GM20431 (cell line): ENCODE data around the gene CTIF.

Experiments used
- in situ Hi-C: fragments of 300-500 bp; cut with MseI, MboI; formaldehyde crosslinking; loops from one replicate; pipeline ENCODE4 v1.15.0; 2020; ENCODE audit warnings: low sequenced_read_pairs; ENCODE audit not compliant: unreplicated experiment

Gene CTIF

DNA sequence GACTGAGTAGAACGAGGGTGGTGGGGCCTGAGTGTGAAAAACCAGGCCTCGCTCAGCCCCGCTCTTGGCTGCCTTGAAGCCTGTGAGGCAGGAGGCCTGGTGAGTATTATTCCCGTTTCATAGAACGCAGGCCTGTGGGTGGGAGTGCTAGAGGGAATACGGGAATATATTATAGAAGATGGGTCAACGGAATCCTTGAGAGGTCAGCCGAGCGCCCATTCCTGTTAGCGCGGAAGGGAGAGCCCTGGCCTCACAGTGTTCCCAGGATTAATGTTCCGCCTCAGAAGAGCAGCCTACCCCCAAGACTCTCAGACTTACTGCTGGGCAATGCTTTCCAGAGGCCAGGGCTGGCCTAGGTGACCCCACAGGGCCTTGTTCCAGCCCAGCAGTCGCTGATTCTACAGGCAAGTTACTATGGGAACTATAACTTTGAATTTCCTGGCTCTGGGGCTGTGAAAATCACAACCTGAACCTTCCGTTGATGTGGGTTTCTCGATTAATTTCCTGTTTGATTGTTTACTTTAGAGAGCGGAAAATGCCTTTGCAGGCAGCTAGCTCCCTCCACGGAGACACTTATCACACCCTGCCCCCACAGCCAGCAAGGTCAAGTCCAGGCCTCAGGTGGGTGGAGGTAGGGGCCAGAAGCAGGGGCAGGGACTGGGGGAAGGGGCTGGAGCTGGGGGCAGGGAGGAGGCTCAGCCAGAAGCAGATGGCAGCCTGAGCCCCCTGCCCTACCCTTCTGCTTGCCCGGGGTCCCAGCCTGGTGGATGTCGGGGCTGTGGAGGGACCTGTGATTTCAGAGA is 303.6 kb downstream of the CTIF start:
- in situ Hi-C loops, result no loop called here

DNA sequence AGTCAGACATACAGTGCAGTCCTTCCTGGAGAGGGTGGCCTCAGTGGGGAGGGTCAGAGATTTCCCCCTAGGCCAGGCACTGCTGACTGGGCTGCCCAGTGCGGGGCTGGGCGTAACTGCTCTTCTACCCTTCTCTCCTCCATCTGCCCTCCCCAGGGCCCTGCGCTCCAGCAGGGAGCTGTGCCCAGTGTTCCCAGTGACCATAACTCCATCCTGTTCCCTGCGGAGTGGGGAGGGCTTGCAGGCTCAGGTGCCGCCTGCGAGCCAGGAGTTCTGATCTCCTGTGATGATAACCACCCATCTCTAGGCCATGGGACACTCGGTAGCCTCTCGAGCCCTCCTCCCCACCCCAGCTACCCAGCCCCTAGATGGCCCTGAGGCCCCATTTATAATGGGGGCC is 304.3 kb downstream of the CTIF start:
- in situ Hi-C loops, result no loop called here

DNA sequence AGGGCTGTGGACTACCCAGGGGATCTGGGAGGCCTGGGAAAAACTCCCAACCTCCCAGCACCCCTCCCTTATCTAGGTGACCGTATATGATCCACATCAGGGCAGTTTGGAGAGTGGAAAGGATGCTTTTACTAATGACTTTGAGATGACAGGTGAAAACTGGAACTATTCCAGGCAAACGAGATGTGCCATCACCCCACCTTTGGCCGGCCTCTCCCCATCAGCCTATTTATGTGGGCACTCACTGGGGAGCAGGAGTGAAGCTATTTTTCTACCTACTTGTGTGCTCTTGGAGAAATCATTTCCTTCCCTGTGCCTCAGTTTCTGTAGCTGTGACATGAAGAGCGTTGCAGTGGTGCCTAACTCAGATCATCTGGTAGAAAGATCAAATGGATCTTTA is 304.8 kb downstream of the CTIF start:
- in situ Hi-C loops, result no loop called here

DNA sequence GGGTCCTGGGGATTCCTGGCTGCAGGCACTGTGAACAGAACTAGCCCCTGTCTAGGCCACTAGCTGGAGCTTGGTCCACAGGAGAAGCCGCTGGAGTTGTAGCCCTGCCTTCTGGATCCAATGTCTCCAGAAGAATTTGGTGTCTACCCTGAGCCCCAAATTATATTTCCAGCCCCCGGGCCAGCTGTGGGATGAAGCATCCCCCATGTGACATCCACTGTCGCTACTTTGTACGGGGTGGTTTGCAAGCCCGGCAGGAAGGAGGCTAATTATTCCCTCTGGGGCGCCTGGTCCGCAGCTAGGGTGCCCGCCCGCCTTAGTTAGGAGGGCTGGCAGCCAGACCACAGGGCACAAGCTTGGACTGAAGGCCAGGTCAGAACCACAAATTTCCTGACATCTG is 305.4 kb downstream of the CTIF start:
- in situ Hi-C loops, result no loop called here

DNA sequence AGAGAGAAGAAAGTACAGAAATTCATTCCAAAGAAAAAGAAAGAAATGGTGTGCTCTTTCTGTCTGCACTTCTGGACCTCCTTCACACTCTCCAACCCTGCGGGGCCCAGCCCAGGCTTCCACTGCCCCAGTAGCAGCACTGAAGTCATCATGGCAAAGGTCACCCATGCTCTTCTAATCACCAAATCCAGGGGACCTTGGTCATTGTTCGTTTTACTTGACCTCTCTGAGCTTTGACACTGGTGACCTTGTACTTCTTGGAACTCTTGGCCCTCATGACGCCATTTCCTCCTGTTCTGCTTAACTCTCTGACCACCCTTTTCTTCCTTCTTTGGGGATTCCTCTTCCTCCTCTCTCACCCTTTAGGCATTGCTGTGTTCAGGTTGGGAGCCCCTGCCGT is 306.3 kb downstream of the CTIF start:
- in situ Hi-C loops, result no loop called here

DNA sequence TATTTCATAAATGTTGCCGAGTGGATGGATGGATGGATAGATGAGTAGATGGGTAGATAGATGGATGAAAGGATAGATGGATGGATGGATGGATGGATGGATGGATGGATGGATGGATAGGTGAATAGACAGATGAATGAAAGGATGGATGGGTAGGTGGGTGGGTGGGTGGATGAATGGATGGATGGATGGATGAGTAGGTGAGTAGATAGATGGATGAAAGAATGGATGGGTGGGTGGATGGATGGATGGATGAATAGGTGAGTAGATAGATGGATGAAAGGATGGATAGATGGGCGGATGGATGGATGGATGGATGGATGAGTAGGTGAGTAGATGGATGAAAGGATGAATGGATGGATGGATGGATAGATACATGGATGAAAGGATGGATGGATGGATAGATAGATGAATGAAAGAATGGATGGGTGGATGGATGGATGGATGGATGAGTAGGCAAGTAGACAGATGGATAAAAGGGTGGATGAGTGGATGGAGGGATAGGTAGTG is 307.6 kb downstream of the CTIF start:
- in situ Hi-C loops, result no loop called here

DNA sequence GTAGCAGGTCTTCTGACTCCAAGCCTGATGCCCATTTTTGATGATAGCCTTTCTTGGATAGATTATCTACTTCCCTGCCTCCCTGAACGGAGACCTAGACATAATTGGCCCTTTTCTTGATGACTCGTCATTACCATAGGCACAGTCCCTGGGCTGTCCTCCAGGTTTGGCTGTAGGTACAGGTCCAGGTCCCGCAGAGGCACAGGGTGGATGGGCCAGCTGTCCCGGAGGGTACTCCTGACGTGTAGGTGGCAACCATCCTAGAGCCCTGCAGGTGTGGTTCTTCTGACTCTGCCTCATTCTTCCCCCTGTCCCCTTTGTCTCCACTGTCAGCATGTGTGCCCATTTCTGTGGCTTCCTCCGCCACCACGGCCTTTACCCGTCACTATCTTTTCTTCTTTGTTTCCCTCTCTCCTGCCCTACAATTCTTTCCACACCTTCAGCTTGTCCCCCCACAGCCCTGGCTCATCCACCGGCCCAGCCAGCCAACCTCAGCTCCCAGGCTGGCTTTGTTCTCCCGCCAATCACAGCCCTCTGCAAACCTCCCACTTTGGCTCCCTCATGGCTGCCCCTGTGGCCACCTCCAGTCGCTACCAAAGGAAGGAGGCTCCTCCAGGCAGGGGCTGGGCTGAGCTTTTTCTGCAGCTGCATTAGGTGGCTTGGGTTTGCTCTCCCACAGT is 309.1 kb downstream of the CTIF start:
- in situ Hi-C loops, result no loop called here

DNA sequence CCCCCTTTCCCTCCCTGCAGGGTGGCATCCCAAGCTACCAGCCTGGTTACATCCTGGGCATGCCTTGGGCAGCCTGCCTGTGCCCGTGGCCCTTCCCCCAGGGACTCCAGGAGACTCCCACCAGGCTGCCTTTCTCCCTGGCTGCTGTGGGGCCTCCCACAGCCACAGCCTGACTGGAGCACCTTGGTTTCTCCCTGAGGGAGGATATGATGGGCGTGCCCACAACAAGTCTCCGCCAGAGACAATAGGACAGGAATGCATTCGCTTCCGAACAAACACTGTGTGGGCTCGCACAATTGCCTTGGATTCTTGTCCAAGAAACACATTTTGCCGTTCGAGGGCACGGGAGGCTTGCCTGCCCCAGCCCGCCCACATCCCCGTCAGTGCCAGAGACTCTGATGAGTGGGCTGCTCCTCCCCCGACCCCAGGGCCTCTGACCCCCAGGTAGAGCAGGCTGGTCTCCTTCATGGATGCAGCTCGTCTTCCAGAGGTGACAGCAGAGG is 309.9 kb downstream of the CTIF start:
- in situ Hi-C loops, result no loop called here

DNA sequence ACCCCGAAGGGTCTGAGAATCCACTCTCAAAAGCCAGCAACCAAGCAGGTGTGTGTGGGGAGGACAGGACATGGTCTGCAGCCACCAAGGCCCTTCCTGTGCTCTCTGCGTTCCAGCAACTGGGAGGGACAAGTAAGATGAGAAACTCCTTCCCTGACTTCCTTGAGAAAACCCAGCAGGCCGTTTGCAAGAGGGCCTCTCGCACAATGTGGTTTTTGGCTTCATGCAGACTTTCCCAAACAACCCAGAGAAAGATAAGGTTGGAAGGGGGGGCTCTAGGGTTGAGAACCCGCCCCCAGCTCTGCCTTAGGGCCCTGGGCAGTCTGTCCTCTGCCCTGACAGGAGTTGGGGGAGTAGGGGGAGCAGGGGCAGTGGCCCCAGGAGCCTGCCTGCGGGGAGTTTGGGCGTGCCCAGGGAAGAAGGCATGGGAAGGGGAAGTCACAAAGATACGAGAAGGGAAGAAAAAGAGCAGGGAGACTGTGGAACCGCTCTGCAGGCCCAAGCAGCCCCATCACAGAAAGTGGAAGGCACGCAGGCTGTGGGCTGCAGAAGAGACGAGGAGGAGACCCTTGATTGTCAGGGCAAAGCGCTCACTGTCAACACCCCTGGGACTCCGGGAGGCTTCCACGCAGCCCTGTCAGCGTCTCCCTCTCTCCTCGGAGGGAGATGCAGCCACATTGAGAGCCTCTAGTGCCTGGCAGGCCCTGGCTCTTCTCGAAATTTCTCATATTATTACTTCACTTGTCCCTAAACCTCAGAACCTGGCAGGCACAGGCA is 312.2 kb downstream of the CTIF start:
- in situ Hi-C loops, result no loop called here

DNA sequence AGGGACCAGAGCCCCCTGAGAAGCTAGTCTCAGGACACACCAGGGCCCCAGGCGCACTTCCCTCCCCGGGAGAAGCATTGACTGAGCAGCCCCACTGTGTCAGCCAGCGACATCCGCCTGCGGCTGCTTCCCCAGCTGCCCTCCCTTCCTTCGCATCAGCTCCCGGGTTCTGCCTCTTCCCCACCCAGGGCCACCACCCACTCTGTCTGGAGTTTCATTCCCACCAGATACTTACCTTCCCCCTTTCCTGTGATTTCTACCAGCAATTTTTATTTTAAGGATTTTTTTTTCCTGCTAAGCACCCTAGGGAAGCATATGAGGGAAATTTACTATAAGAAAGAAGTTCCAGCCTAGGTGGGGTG is 312.7 kb downstream of the CTIF start:
- in situ Hi-C loops, result no loop called here

DNA sequence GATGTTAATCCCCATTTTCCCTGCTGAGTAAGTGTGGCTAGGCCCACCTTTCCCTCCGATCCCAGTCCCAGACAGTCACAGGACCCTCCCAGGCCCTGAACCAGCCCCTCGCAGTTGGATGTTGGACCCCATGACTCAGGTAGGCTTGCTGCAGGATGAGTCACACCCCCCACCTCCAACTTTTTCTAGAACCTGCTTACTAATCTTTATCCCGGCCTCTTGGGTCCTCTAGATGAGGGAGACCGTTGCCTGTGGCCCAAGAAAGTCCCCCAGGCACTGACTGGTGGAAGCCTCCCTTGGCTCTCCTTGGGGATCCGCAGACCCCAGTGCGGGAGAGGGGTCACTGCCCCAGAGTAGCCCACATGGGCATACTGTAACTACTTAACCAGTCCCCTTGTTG is 313.5 kb downstream of the CTIF start:
- in situ Hi-C loops, result no loop called here

DNA sequence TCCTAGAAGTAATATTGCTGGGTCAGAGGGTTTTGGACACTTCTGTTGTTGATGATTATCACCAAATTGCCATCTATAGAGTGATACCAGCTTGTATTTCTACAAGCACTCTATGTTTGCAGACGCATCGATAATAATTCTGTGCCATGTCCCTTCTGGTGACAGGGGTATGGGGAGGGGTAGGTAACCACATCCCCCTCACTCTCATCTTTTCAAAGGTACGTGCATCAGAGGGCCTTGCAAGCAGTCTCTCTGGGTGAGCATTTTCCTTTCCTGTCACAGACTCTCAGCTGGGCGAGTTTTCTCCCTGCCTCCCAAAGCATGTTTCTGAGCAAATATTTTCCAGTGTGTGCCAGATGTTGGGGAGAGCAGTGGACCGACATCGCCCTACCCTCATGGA is 314.0 kb downstream of the CTIF start:
- in situ Hi-C loops, result no loop called here

DNA sequence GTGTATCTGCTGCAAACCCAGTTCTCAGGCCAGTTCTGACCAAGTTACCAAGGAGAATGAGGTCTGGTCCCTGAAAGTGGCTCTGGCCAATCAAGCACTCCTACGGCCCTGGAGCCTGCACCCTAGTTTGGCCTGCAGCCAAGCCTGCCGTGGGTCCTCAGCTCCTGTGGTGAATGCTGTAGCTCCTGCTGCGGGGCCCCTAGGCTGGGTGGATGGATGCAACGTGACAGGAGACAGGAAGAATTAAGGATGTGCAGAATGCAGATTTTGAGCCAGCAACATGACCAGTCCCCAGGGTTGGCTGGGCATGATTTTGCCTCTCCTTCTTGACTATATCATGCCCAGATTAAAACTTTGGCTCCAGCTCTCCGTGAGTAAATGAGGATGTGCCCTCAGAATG is 314.8 kb downstream of the CTIF start:
- in situ Hi-C loops, result no loop called here

DNA sequence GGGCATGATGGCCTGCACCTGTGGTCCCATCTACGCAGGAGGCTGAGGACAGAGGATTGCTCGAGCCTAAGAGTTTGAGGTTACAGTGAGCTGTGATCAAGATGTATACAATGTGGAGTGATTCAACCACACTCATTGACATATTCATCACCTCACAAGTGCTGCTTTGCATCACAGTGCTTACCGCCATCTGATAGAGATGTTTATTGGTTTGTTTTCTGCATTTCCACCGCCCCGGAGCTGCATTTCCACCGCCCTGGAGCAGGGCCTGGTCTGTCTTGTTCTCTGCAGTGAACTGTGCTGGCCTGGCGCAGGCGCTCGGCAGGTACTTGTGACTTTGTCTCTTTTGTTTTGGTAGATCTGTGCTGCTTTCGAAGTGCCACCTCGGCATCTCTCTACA is 315.9 kb downstream of the CTIF start:
- in situ Hi-C loops, result no loop called here

DNA sequence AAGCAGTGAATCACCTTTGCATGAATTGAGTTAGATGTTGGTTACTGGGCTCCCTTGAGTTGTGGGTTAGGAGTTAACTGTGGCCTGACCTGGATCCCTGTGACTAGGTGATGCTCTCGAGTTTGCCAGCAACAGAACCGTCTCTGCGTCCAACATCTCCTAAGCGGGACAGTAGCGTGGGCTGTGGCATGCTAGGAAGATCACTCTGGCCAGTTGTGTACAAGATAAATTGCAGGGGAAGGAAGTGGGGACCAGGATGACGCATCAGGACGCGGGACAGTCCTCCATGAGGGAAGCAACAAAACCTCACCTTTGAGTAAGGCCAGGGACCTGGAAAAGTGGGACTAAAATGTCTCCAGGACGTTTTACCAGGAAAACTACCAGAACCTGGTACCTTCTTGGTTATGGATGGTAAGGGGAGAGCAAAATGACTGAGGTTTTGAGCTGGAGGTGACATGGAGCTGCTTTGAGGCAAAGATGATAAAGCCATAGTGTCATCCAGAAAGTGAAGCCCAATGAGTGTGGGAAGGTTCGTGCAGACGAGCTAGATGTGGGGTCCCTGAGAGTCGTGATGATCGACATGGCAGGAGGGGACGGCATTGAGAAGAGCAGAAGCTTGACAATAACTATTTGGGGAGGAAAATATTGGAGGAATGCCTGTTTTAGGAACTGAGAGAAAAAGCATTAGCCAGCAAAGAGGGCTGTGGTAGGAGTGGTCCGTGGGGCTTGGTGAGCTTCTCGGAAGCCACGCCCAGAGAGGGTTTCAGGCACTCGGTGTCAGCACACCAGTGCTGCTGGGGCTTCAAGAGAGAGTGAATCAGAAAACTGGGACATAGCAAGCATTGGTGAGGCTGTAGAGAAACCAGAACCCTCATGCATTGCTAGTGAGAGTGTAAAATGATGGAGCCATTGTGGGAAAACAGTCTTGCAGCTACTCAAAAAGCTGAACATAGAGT is 316.9 kb downstream of the CTIF start:
- in situ Hi-C loops, result no loop called here

DNA sequence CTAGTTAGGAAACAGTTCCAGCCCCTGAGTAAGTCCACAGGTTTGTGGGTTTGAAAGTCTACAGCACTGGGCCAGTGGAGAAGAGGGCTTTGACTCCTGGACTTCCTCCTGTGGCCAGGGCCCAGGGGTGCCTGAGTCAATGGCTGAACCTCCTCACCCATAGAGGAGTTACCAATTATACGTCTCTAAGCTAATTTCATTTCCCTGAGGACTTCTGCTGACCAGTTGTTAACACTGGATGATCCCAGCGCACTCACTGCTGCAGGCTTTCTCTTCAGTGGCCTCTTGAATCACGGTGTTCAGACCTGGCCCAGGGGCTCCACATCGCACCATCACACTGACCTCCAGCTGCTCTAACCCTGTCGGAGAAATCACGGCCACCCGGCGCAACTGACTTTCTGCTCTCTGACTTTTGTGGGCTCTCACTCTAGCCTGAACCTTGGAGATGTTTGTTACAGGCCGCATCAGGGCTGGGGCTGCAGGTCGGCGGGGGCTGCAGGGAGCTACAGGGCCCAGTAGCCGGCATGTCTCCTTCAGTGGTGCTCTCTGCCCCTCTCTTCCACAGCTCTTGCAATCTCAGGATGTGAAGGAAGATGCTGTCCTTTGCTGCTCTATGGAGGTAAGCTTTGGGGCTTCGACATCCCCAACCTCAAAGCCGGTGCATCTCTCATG is 318.3 kb downstream of the CTIF start:
- in situ Hi-C loops, result no loop called here

DNA sequence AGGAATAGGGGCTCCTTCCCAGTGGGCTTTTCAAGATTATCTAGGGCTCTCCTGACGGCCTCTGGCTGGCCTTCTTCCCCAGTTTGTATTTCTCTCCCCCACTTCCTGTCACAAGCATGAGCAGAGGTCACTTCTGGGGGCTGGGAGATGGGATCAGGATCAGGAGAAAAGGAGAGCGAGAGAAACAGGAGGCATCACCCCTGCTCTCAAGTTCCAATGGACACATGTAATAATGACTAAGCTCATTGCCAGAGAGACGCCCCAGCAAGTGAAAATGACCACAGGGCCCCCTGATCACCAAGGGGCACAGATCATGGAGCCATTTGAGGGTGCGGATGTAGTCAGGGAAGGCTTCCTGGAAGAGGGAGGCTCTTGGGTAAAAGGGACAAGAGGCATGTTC is 319.8 kb downstream of the CTIF start:
- in situ Hi-C loops, result no loop called here

DNA sequence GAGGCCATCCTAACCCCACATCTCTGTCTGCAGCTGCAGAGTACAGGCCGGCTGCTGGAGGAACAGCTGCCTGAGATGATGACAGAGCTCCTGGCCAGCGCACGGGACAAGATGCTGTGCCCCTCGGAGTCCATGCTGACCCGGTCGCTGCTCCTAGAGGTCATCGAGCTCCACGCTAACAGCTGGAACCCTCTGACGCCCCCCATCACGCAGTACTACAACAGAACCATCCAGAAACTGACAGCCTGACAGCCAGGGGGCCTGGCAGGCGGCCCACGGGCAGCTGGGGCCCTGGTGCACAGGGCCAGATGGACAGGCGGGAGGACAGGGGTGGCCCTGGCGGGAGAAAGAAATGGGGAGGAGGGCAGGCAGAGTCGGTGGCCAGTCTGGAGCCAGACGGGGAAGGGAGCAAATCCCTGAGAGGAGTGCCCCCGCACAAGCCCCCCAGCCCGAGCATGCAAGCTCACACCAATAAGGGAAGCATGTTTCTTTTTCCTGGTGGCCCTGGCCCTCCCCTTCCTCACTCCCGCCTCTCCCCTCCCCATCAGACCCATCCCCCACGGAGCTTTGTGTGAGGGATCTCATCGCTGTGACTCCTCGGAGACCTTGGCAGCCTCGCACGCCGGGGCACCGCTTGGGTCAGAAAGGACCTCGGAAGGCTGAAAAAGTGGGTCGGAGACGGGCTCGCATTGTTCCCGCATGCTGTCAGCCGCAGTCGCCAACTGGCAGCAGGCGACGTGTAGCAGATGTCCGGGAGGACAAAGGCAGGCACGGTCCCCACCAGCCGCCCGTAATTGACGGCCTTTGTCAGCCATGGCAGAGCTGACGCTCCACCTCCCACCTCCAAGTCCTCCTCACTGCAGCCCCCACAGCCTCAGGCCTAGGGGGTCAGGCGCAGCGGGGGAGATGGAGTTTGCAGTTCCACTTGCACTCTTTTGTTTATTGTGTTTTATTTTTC is 320.8 kb downstream of the CTIF start:
- in situ Hi-C loops, result no loop called here
